Endothelial cell (in vitro differentiated cells): Measurements from ENCODE around the gene GJD4. TPM values are rescaled to one million over a fixed set of nuclear protein-coding genes. Genes with fewer than 3 reads are reported as not detected.

Experiments used
- DNase-seq: peaks from one replicate; pipeline ENCODE4 v3.0.0; 2021; ENCODE audit warnings: low spot score
- H3K27ac Mint-ChIP-seq: one replicate; pipeline ENCODE4 v1.8.0; 2021; ENCODE audit warnings: mixed read lengths, inconsistent platforms; ENCODE audit not compliant: unreplicated experiment
- H3K27me3 Mint-ChIP-seq: one replicate; pipeline ENCODE4 v1.8.0; 2021; ENCODE audit warnings: mild to moderate bottlenecking, moderate library complexity, mixed read lengths, inconsistent platforms; ENCODE audit not compliant: unreplicated experiment
- H3K36me3 Mint-ChIP-seq: one replicate; pipeline ENCODE4 v1.8.0; 2021; ENCODE audit warnings: mild to moderate bottlenecking, low read depth, mixed read lengths, inconsistent platforms; ENCODE audit not compliant: unreplicated experiment
- H3K4me1 Mint-ChIP-seq: one replicate; pipeline ENCODE4 v1.8.0; 2021; ENCODE audit warnings: mild to moderate bottlenecking, mixed read lengths, inconsistent platforms; ENCODE audit not compliant: unreplicated experiment
- H3K4me3 Mint-ChIP-seq: one replicate; pipeline ENCODE4 v1.8.0; 2021; ENCODE audit warnings: mild to moderate bottlenecking, mixed read lengths, inconsistent platforms; ENCODE audit not compliant: unreplicated experiment
- H3K9me3 Mint-ChIP-seq: one replicate; pipeline ENCODE4 v1.8.0; 2021; ENCODE audit warnings: mixed read lengths, inconsistent platforms; ENCODE audit not compliant: unreplicated experiment
- total RNA-seq: library from RNA; stranded (reverse); fragmentation: NEBNext Ultra II Directional; extraction: Animal tissue kit (Norgen Biotek cat#: 25700); gene quantifications from one replicate; pipeline ENCODE4 v1.2.1, GENCODE V29; 2021; ENCODE audit not compliant: unreplicated experiment
- TF ChIP-seq, protein P1 (sequence below): fragments of 200-600 bp; sonication (generic); IDR thresholded peaks from one replicate; pipeline ENCODE4 v1.5.0; 2021; ENCODE audit warnings: antibody characterized with exemption; ENCODE audit not compliant: unreplicated experiment

Gene GJD4
- total RNA-seq, 1 donor from 2014 or later = not detected

DNA sequence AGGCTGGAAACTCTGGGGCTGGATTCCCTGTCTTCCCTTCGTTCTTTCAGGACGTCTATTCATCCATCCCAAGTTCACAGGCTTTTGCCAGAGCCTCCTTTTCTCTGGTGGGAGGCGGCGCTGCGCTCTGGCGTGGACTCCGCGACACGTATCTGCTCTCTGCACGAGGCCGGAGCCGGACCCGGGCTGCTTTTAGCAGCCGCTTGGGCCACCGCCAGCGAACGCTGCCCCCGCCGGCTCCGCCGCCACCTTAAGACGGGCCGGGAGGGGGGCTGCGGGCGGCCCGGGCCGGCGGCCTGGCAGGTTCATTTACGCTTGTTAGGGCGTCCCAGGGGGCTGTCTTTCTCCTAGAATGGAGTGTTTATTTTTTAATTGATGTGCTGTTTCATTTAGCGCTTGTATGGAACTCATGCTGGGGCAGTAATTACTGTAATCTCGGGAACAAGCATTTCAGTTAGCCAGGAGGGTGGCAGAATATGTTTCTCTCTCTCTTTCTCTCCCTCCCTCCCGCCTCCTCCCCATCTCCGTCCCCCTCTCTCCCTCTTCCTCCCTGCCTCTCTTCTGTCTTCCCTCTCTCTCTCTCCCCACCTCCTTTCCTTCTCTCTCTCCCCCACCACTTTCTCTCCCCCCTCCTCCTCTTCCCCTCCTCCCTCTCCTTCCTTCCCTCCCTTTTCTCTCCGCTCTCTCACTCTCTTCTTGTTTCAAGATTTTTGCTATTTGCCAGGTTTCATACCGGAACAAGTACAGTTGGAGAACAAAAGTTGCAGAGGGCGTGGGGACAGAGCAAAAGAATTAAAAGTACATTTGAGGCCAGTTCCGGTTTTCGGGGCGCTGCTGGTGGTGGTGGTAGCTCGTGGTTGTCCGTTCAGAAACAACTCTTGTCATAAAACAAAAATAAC lies 38.3 kb downstream of the GJD4 start:
- peaks cover 4% of the 10 kb centered on the region for H3K36me3 Mint-ChIP-seq
- TF ChIP-seq, protein P1, sequence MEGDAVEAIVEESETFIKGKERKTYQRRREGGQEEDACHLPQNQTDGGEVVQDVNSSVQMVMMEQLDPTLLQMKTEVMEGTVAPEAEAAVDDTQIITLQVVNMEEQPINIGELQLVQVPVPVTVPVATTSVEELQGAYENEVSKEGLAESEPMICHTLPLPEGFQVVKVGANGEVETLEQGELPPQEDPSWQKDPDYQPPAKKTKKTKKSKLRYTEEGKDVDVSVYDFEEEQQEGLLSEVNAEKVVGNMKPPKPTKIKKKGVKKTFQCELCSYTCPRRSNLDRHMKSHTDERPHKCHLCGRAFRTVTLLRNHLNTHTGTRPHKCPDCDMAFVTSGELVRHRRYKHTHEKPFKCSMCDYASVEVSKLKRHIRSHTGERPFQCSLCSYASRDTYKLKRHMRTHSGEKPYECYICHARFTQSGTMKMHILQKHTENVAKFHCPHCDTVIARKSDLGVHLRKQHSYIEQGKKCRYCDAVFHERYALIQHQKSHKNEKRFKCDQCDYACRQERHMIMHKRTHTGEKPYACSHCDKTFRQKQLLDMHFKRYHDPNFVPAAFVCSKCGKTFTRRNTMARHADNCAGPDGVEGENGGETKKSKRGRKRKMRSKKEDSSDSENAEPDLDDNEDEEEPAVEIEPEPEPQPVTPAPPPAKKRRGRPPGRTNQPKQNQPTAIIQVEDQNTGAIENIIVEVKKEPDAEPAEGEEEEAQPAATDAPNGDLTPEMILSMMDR = no peak
- H3K9me3 Mint-ChIP-seq = no peaks in the 10 kb centered on the region
- peak; percentile 68 for DNase-seq
- H3K4me1 Mint-ChIP-seq = peaks cover 17% of the 10 kb centered on the region
- H3K4me3 Mint-ChIP-seq = peak overlapping the region; percentile 95
- peak overlapping the region; percentile 73 for H3K27ac Mint-ChIP-seq
- H3K27me3 Mint-ChIP-seq = peaks cover 16% of the 10 kb centered on the region

DNA sequence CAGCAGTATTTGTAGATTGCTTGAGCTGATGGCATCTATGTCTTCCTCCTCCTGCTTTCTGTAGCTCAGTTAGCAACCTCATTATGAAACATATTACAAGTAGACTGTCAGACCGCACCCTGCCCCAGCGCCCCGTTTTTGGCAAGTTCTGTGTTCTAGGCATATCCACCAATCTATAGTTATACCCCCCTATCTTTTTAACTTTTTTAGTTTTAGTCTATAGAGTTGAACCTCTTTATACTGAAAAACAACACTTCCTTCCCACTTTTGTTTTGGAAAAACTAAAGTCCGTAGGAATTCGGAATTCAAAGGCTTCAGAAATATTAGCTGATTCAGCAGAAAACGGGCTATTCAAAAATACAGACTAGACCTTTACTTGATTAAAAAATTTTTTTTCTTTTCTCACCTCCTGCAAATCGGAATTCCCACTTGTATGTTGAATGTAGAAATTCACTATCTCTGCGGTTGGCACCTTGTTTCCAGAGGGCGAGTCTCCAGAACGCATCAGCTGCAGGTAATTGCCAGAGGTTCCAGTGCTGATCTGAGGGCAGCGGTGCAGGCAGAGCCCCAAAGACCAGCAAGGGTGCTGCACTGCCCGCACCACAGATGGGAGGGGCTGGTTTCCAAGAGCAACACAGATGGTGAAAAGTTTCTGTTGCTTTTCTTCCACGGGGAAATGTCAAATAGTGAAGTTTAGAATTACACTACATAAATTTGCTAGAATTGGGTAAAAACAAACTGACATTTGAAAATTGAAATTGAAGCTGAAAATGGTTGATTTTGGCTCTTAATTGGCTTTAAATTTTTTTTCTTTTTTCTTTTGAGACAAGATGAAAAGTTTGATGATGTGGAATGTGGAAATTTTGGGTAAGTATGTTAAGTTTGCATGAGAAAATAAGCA lies 39.2 kb downstream of the GJD4 start:
- TF ChIP-seq, protein P1 = no peak
- H3K27ac Mint-ChIP-seq = peak overlapping the region; percentile 73

DNA sequence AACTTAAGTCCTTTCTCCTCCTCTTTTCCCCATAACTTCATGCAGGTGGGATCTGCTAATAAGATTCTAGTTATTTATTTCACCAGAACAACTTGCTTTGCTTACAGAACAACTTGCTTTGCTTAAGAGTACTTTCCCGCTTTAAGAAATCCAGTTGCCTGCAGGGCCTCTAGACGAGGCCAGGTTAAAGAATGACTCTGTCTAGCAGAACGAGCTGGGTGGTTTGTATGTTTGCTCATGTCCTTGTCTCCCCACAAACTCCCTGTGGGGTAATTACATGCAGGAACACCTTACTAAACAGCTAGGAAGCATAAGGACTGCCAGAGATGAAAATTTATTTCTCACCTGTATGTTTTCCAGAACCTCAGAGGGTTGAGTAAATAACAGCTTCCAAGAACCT lies 45.8 kb downstream of the GJD4 start:
- Mint-ChIP-seq H3K27me3 (peaks cover 2% of the 10 kb centered on the region), H3K9me3 (no peaks in the 10 kb centered on the region), H3K4me1 (no peaks in the 10 kb centered on the region), H3K36me3 (no peaks in the 10 kb centered on the region), H3K4me3 (no peak overlapping the region), H3K27ac (no peak overlapping the region)
- TF ChIP-seq, protein P1 = no peak
- no peak for DNase-seq

More for the DNA sequence above, 39.2 kb downstream of the GJD4 start:
- H3K27me3 Mint-ChIP-seq = peaks cover 11% of the 10 kb centered on the region
- peak overlapping the region; percentile 95 for H3K4me3 Mint-ChIP-seq
- H3K36me3 Mint-ChIP-seq = no peaks in the 10 kb centered on the region
- H3K4me1 Mint-ChIP-seq = peaks cover 12% of the 10 kb centered on the region
- no peak for DNase-seq
- H3K9me3 Mint-ChIP-seq = no peaks in the 10 kb centered on the region

DNA sequence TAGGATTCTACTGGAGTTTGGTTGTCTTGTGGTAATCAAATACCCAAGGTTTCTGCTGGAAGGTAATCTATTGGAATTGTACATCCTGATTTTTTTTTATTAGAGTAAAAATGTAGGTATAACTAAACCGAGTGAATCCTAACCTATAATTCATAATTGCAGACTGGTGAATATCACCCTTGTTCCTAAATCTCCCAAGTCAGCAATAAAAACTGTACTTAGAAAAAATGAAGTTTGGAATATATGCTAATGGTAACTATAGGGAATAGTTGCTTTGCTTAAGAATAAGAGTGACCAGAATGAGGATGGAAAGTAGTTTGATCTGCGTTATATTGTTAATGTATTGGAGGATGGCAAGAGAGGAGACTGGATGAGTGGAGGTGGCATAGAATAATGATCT lies 47.7 kb downstream of the GJD4 start:
- no peak for DNase-seq
- peak overlapping the region; percentile 18 for H3K27ac Mint-ChIP-seq
- H3K4me3 Mint-ChIP-seq = no peak overlapping the region
- TF ChIP-seq, protein P1 = no peak
- H3K36me3 Mint-ChIP-seq = no peaks in the 10 kb centered on the region
- no peaks in the 10 kb centered on the region for H3K9me3 Mint-ChIP-seq
- peaks cover 2% of the 10 kb centered on the region for H3K27me3 Mint-ChIP-seq
- no peaks in the 10 kb centered on the region for H3K4me1 Mint-ChIP-seq
